ENCODE results near the gene CHODL.

The CHODL gene

GRCh38 chr21:18252256-18252655 lies 7.6 kb downstream of the CHODL start:
- H3K9me3 ChIP-seq (ENCODE audit: control insufficient read depth, insufficient read depth, low read depth, low read length), result no peaks in the 10 kb centered on the region
- H3K9ac ChIP-seq (ENCODE audit: low read length), result no peak overlapping the region
- H3K4me3 ChIP-seq (ENCODE audit: low read depth, low read length), result no peak overlapping the region
- H3K27ac ChIP-seq (ENCODE audit: low read depth, low read length), result no peak overlapping the region
- H3K4me1 ChIP-seq (ENCODE audit: control insufficient read depth, insufficient read depth, low read length), result no peaks in the 10 kb centered on the region
- H3K27me3 ChIP-seq (ENCODE audit: control insufficient read depth, insufficient read depth, low read length), result peaks cover 9% of the 10 kb centered on the region
- no peaks in the 10 kb centered on the region for H3K36me3 ChIP-seq (ENCODE audit: control insufficient read depth, insufficient read depth, low read length)

- H3K4me3 ChIP-seq (ENCODE audit: low read depth, low read length), result no peak overlapping the region
- no peaks in the 10 kb centered on the region for H3K9me3 ChIP-seq (ENCODE audit: control insufficient read depth, insufficient read depth, low read depth, low read length)
- H3K27ac ChIP-seq (ENCODE audit: low read depth, low read length), result no peak overlapping the region
- no peaks in the 10 kb centered on the region for H3K36me3 ChIP-seq (ENCODE audit: control insufficient read depth, insufficient read depth, low read length)
- H3K27me3 ChIP-seq (ENCODE audit: control insufficient read depth, insufficient read depth, low read length), result peaks cover 5% of the 10 kb centered on the region
- H3K9ac ChIP-seq (ENCODE audit: low read length), result no peak overlapping the region
- H3K4me1 ChIP-seq (ENCODE audit: control insufficient read depth, insufficient read depth, low read length), result no peaks in the 10 kb centered on the region
Measured at GRCh38 chr21:18252680-18253079, 8.0 kb downstream of the CHODL start.

- Histone ChIP-seq H3K36me3 (ENCODE audit: control insufficient read depth, insufficient read depth, low read length) (no peaks in the 10 kb centered on the region), H3K4me1 (ENCODE audit: control insufficient read depth, insufficient read depth, low read length) (no peaks in the 10 kb centered on the region), H3K4me3 (ENCODE audit: low read depth, low read length) (no peak overlapping the region), H3K9me3 (ENCODE audit: control insufficient read depth, insufficient read depth, low read depth, low read length) (no peaks in the 10 kb centered on the region), H3K27ac (ENCODE audit: low read depth, low read length) (no peak overlapping the region), H3K9ac (ENCODE audit: low read length) (no peak overlapping the region), H3K27me3 (ENCODE audit: control insufficient read depth, insufficient read depth, low read length) (peaks cover under 1% of the 10 kb centered on the region)
Measured at GRCh38 chr21:18253221-18253620, 8.6 kb downstream of the CHODL start.

DNA sequence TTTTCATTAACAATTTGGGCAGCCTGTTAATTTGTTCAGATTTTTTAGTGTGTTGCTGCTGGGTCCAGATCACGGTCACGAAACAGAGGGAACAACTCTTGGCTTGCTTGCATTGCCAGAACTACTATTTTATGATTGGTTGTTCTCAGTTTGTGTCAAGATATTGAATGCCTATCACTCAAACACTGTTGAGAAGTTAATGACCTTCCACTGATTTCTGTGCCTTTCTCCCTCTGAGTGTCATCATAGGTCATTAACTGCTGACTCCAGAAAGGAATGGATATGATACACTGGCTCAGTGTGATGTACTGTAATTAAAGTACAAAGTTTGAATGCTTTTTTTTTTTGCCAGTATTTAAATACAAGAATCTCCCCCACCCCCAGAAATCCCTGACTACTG lies 9.2 kb downstream of the CHODL start:
- no peak overlapping the region for H3K27ac ChIP-seq (ENCODE audit: low read depth, low read length)
- H3K4me3 ChIP-seq (ENCODE audit: low read depth, low read length), result no peak overlapping the region
- H3K9me3 ChIP-seq (ENCODE audit: control insufficient read depth, insufficient read depth, low read depth, low read length), result no peaks in the 10 kb centered on the region
- no peaks in the 10 kb centered on the region for H3K4me1 ChIP-seq (ENCODE audit: control insufficient read depth, insufficient read depth, low read length)
- H3K9ac ChIP-seq (ENCODE audit: low read length), result no peak overlapping the region
- H3K36me3 ChIP-seq (ENCODE audit: control insufficient read depth, insufficient read depth, low read length), result no peaks in the 10 kb centered on the region
- H3K27me3 ChIP-seq (ENCODE audit: control insufficient read depth, insufficient read depth, low read length), result no peaks in the 10 kb centered on the region

DNA sequence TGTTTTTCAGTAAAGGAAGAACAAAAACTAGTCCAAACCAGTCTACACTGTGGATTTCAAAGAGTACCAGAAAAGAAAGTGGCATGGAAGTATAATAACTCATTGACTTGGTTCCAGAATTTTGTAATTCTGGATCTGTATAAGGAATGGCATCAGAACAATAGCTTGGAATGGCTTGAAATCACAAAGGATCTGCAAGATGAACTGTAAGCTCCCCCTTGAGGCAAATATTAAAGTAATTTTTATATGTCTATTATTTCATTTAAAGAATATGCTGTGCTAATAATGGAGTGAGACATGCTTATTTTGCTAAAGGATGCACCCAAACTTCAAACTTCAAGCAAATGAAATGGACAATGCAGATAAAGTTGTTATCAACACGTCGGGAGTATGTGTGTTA lies 21.3 kb downstream of the CHODL start:
- Histone ChIP-seq H3K9ac (ENCODE audit: low read length) (no peak overlapping the region), H3K27me3 (ENCODE audit: control insufficient read depth, insufficient read depth, low read length) (no peaks in the 10 kb centered on the region), H3K4me3 (ENCODE audit: low read depth, low read length) (no peak overlapping the region), H3K27ac (ENCODE audit: low read depth, low read length) (no peak overlapping the region), H3K9me3 (ENCODE audit: control insufficient read depth, insufficient read depth, low read depth, low read length) (no peaks in the 10 kb centered on the region), H3K36me3 (ENCODE audit: control insufficient read depth, insufficient read depth, low read length) (no peaks in the 10 kb centered on the region), H3K4me1 (ENCODE audit: control insufficient read depth, insufficient read depth, low read length) (no peaks in the 10 kb centered on the region)

DNA sequence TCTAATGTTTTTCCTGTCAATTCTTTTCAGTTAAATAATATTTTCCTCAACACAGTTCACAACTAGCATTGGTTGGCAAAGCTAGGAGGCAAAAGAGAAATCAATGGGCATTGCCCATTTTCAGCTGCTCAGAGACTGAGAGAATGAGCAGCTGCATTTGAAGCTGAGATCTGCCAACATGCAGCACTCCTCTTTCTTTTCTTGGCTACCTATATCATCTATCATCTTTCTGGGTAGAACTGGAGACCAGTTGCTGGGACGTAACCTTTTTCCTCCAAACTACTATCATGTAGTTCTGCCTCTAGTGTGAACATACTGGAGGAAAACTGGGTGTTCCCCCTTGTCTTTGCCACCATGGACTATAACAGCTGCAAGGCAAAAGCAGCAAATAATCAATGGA lies 22.9 kb downstream of the CHODL start:
- no peak overlapping the region for H3K27ac ChIP-seq (ENCODE audit: low read depth, low read length)
- H3K9me3 ChIP-seq (ENCODE audit: control insufficient read depth, insufficient read depth, low read depth, low read length), result no peaks in the 10 kb centered on the region
- H3K9ac ChIP-seq (ENCODE audit: low read length), result no peak overlapping the region
- H3K27me3 ChIP-seq (ENCODE audit: control insufficient read depth, insufficient read depth, low read length), result no peaks in the 10 kb centered on the region
- H3K4me1 ChIP-seq (ENCODE audit: control insufficient read depth, insufficient read depth, low read length), result no peaks in the 10 kb centered on the region
- H3K4me3 ChIP-seq (ENCODE audit: low read depth, low read length), result no peak overlapping the region
- H3K36me3 ChIP-seq (ENCODE audit: control insufficient read depth, insufficient read depth, low read length), result no peaks in the 10 kb centered on the region

DNA sequence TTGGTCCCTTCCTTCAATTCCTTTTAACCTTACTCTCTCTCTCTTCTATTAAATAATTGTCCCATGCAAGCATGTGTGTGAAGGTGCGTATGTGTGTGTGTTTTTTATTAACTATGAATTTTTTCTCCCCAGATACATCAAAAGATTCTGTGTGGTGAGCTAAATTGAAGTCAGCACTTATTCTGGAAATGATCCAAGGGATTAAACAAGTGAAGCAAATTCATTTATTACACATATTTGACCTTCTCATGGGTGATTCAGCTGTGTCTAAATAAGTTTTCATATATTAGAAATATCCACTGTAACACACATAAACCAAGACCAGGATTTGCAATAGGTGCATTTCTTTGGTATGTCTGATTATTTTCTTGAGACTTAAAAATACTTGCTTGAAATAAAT lies 24.3 kb downstream of the CHODL start:
- H3K9ac ChIP-seq (ENCODE audit: low read length), result no peak overlapping the region
- H3K27me3 ChIP-seq (ENCODE audit: control insufficient read depth, insufficient read depth, low read length), result no peaks in the 10 kb centered on the region
- no peaks in the 10 kb centered on the region for H3K9me3 ChIP-seq (ENCODE audit: control insufficient read depth, insufficient read depth, low read depth, low read length)
- H3K27ac ChIP-seq (ENCODE audit: low read depth, low read length), result no peak overlapping the region
- H3K4me1 ChIP-seq (ENCODE audit: control insufficient read depth, insufficient read depth, low read length), result no peaks in the 10 kb centered on the region
- no peak overlapping the region for H3K4me3 ChIP-seq (ENCODE audit: low read depth, low read length)
- H3K36me3 ChIP-seq (ENCODE audit: control insufficient read depth, insufficient read depth, low read length), result no peaks in the 10 kb centered on the region

- Histone ChIP-seq H3K36me3 (ENCODE audit: control insufficient read depth, insufficient read depth, low read length) (no peaks in the 10 kb centered on the region), H3K27me3 (ENCODE audit: control insufficient read depth, insufficient read depth, low read length) (no peaks in the 10 kb centered on the region), H3K4me3 (ENCODE audit: low read depth, low read length) (no peak overlapping the region), H3K9ac (ENCODE audit: low read length) (no peak overlapping the region), H3K9me3 (ENCODE audit: control insufficient read depth, insufficient read depth, low read depth, low read length) (no peaks in the 10 kb centered on the region), H3K4me1 (ENCODE audit: control insufficient read depth, insufficient read depth, low read length) (no peaks in the 10 kb centered on the region), H3K27ac (ENCODE audit: low read depth, low read length) (no peak overlapping the region)
Measured at GRCh38 chr21:18269856-18270255, 25.2 kb downstream of the CHODL start.

- Histone ChIP-seq H3K4me1 (ENCODE audit: control insufficient read depth, insufficient read depth, low read length) (no peaks in the 10 kb centered on the region), H3K27me3 (ENCODE audit: control insufficient read depth, insufficient read depth, low read length) (no peaks in the 10 kb centered on the region), H3K4me3 (ENCODE audit: low read depth, low read length) (no peak overlapping the region), H3K9me3 (ENCODE audit: control insufficient read depth, insufficient read depth, low read depth, low read length) (no peaks in the 10 kb centered on the region), H3K9ac (ENCODE audit: low read length) (no peak overlapping the region), H3K36me3 (ENCODE audit: control insufficient read depth, insufficient read depth, low read length) (no peaks in the 10 kb centered on the region), H3K27ac (ENCODE audit: low read depth, low read length) (no peak overlapping the region)
Measured at GRCh38 chr21:18273400-18273799, 28.8 kb downstream of the CHODL start.

DNA sequence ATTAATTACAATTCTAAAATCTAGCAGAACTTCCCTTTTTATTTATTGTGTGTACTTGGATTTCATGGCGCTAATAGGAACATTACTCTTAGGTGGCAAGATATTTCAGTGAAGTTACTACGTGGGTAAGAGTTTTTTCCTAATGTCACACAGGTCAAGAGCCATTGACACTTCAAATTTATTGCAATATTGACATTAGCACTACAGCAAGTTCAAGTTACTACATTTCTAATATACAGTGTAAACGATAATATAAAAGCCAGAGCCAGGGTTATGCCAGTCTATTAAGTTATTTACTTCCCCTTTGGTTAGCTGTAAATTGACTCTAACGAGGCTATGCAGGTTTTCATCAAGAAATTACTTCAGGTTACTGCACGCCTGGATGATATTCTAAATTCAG lies 29.7 kb downstream of the CHODL start:
- H3K27me3 ChIP-seq (ENCODE audit: control insufficient read depth, insufficient read depth, low read length), result no peaks in the 10 kb centered on the region
- H3K36me3 ChIP-seq (ENCODE audit: control insufficient read depth, insufficient read depth, low read length), result no peaks in the 10 kb centered on the region
- no peak overlapping the region for H3K9ac ChIP-seq (ENCODE audit: low read length)
- H3K4me3 ChIP-seq (ENCODE audit: low read depth, low read length), result no peak overlapping the region
- no peaks in the 10 kb centered on the region for H3K9me3 ChIP-seq (ENCODE audit: control insufficient read depth, insufficient read depth, low read depth, low read length)
- no peak overlapping the region for H3K27ac ChIP-seq (ENCODE audit: low read depth, low read length)
- no peaks in the 10 kb centered on the region for H3K4me1 ChIP-seq (ENCODE audit: control insufficient read depth, insufficient read depth, low read length)

DNA sequence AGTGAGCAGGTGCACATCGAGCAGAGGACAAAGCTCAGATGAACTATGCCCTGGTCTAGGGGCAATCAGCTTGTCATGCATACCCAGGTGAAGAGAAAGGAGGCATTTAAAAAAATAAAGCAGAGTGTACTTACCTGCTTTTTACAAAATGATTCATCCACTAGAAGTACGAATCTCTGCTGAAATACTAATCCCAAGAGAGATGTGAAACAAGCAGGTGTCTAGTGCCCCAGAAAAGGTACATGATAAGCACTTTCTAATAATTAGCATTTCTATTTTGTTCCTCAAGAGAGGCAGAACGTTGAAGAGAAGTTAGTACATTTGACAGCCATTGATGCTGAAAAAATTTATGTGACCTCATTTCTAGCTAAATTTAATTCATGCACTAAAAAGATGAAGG lies 31.1 kb downstream of the CHODL start:
- Histone ChIP-seq H3K4me1 (ENCODE audit: control insufficient read depth, insufficient read depth, low read length) (no peaks in the 10 kb centered on the region), H3K27me3 (ENCODE audit: control insufficient read depth, insufficient read depth, low read length) (no peaks in the 10 kb centered on the region), H3K4me3 (ENCODE audit: low read depth, low read length) (no peak overlapping the region), H3K9me3 (ENCODE audit: control insufficient read depth, insufficient read depth, low read depth, low read length) (no peaks in the 10 kb centered on the region), H3K27ac (ENCODE audit: low read depth, low read length) (no peak overlapping the region), H3K36me3 (ENCODE audit: control insufficient read depth, insufficient read depth, low read length) (no peaks in the 10 kb centered on the region), H3K9ac (ENCODE audit: low read length) (no peak overlapping the region)

- Histone ChIP-seq H3K27ac (ENCODE audit: low read depth, low read length) (no peak overlapping the region), H3K9me3 (ENCODE audit: control insufficient read depth, insufficient read depth, low read depth, low read length) (no peaks in the 10 kb centered on the region), H3K4me3 (ENCODE audit: low read depth, low read length) (no peak overlapping the region), H3K9ac (ENCODE audit: low read length) (no peak overlapping the region), H3K36me3 (ENCODE audit: control insufficient read depth, insufficient read depth, low read length) (no peaks in the 10 kb centered on the region), H3K27me3 (ENCODE audit: control insufficient read depth, insufficient read depth, low read length) (no peaks in the 10 kb centered on the region), H3K4me1 (ENCODE audit: control insufficient read depth, insufficient read depth, low read length) (no peaks in the 10 kb centered on the region)
Measured at GRCh38 chr21:18285379-18285778, 40.7 kb downstream of the CHODL start.

All from HUES6 (cell line).